GM13977 (cell line): ENCODE data around the gene NUDC.
A peak's percentile ranks its signal among the peaks of the same experiment; 100 is the strongest.
"Not testable (repeated sequence)": the region's sequence is repeated elsewhere in the genome, so short reads cannot be mapped to it uniquely, and the experiment has no call there.

Source experiments
- DNase-seq: peaks from one replicate; pipeline ENCODE4 v3.0.0; 2012; ENCODE audit warnings: low spot score
- CTCF ChIP-seq: IDR thresholded peaks from 2 replicates; pipeline ENCODE4 v1.5.1; 2012; ENCODE audit warnings: mild to moderate bottlenecking, control low read depth; ENCODE audit not compliant: insufficient read depth; ENCODE audit errors: extremely low read depth, missing control alignments
- in situ Hi-C: fragments of 300-500 bp; cut with MboI; formaldehyde crosslinking; loops from one replicate; pipeline ENCODE4 v1.12.0; 2022; ENCODE audit warnings: low sequenced_read_pairs, low pct_unique_long_range_greater_than_20kb, mixed read lengths, inconsistent platforms; ENCODE audit not compliant: unreplicated experiment

The NUDC gene

GRCh38 chr1:26921540-26922430, at the start of gene NUDC:
Gene NUDC (plus strand): TSS chr1:26921743. CDS start chr1:26921849, 106 bp downstream.
- in situ Hi-C loops = no loop called here
- no peak for TF ChIP-seq CTCF
- DNase-seq = peak; percentile 96

- in situ Hi-C loops, DNase-seq: not testable (repeated sequence)
Observed at GRCh38 chr1:26873097-26873496, 48.4 kb upstream of the NUDC start.

GRCh38 chr1:26874896-26875295, 46.6 kb upstream of the NUDC start:
- DNase-seq = no peak
- in situ Hi-C loops = no loop called here
- TF ChIP-seq CTCF = no peak

- no peak for TF ChIP-seq CTCF
Observed at GRCh38 chr1:26877326-26877725, 44.2 kb upstream of the NUDC start.

GRCh38 chr1:26879793-26880192, 41.8 kb upstream of the NUDC start:
- in situ Hi-C loops = no loop called here

More at GRCh38 chr1:26877326-26877725, 44.2 kb upstream of the NUDC start:
- DNase-seq = no peak
- in situ Hi-C loops = no loop called here

GRCh38 chr1:26881611-26882010, 39.9 kb upstream of the NUDC start:
- DNase-seq, in situ Hi-C loops: not testable (repeated sequence)

More at GRCh38 chr1:26879793-26880192, 41.8 kb upstream of the NUDC start:
- TF ChIP-seq CTCF = no peak
- DNase-seq = no peak

GRCh38 chr1:26882696-26883463, 38.7 kb upstream of the NUDC start:
- TF ChIP-seq CTCF = no peak
- in situ Hi-C loops = no loop called here
- no peak for DNase-seq
